Karpas-422 (cell line): ENCODE results near the gene STK33. TPM values are rescaled to one million over a fixed set of nuclear protein-coding genes. Genes with fewer than 3 reads are reported as not detected.

Experiments used
- DNase-seq: peaks from one replicate; pipeline ENCODE4 v3.0.0-alpha.2; 2015
- H2AFZ ChIP-seq: fragments of 200-600 bp; sonication (generic); 2 replicates; pipeline ENCODE4 v1.6.1; 2014; ENCODE audit warnings: antibody characterized with exemption, low read length, mixed read lengths
- H3K27ac ChIP-seq: fragments of 200-600 bp; sonication (generic); 2 replicates; pipeline ENCODE4 v1.5.1; 2014; ENCODE audit warnings: mild to moderate bottlenecking, low read length, moderate library complexity
- H3K27me3 ChIP-seq: fragments of 200-600 bp; sonication (generic); 2 replicates; pipeline ENCODE4 v1.6.1; 2014; ENCODE audit warnings: low read length, mixed read lengths
- H3K36me3 ChIP-seq: fragments of 200-600 bp; sonication (generic); 2 replicates; pipeline ENCODE4 v1.6.1; 2014; ENCODE audit warnings: low read length, mixed read lengths; ENCODE audit not compliant: insufficient read depth
- H3K4me1 ChIP-seq: fragments of 200-600 bp; sonication (generic); 2 replicates; pipeline ENCODE4 v1.6.1; 2014; ENCODE audit warnings: mild to moderate bottlenecking, low read length, mixed read lengths
- H3K4me2 ChIP-seq: fragments of 200-600 bp; sonication (generic); 2 replicates; pipeline ENCODE4 v1.6.1; 2014; ENCODE audit warnings: low read length, low read depth, mild to moderate bottlenecking; ENCODE audit not compliant: poor library complexity, severe bottlenecking
- H3K4me3 ChIP-seq: fragments of 200-600 bp; sonication (generic); 2 replicates; pipeline ENCODE4 v1.5.1; 2014; ENCODE audit warnings: mild to moderate bottlenecking, antibody characterized with exemption, low read length, mixed read lengths
- H3K79me2 ChIP-seq: fragments of 200-600 bp; sonication (generic); 2 replicates; pipeline ENCODE4 v1.6.1; 2014; ENCODE audit warnings: mild to moderate bottlenecking, low read length, mixed read lengths
- H3K9ac ChIP-seq: fragments of 200-600 bp; sonication (generic); 2 replicates; pipeline ENCODE4 v1.6.0; 2014; ENCODE audit warnings: low read length
- H3K9me2 ChIP-seq: fragments of 200-600 bp; sonication (generic), shearing (Covaris generic); replicated peaks from 2 replicates; pipeline ENCODE4 v1.6.0; 2014; ENCODE audit warnings: mild to moderate bottlenecking, low read length, moderate library complexity; ENCODE audit not compliant: insufficient read depth
- H3K9me3 ChIP-seq: fragments of 300-700, 200-600 bp; sonication (generic); 2 replicates; pipeline ENCODE4 v1.6.1; 2014; ENCODE audit warnings: low read length, mixed read lengths
- H4K20me1 ChIP-seq: fragments of 200-600 bp; sonication (generic); 2 replicates; pipeline ENCODE4 v1.6.1; 2014; ENCODE audit warnings: mild to moderate bottlenecking, antibody characterized with exemption, low read length, low read depth; ENCODE audit not compliant: insufficient read depth
- total RNA-seq: library from RNA; depleted of rRNA; stranded (reverse); fragments of >200 nt; shearing (Covaris generic); gene quantifications from 2 replicates; pipeline ENCODE4 v1.2.3, GENCODE V29; 2014; ENCODE audit warnings: low replicate concordance

Gene STK33
- total RNA-seq, 1 experiment from 2014 or later: 20.2 TPM

DNA sequence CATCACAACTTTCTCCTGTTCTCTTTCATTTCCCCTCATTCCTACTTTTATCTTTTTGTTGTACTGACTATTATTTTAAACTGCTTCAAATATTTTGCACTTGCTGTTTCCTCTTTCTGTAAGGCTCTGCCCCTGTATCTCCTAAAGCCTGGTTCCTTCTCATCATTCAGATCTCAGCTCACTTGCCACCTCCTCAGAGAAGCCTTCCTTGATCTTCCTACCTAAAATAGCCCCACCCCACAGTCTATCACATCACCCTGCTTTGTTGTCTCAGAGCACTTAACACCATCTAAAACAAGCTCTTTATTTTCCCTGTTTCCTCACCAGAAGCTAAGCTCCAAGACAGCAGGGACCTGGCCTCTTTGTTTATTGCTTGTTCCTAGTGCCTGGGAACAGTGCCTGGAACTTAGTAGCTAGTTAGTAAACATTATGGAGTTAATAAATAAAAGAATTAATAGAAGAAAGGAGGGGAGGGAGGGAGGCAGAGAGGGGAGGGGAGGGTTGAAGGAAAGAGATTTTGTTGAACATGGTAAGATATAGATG is 2.5 kb upstream of the STK33 start:
- H3K9ac ChIP-seq: no peak overlapping the region
- no peak overlapping the region for H3K27ac ChIP-seq
- H3K4me3 ChIP-seq: no peak overlapping the region
- no peaks in the 10 kb centered on the region for H3K27me3 ChIP-seq
- H4K20me1 ChIP-seq: no peaks in the 10 kb centered on the region
- no peaks in the 10 kb centered on the region for H3K9me3 ChIP-seq
- DNase-seq: no peak
- H3K4me2 ChIP-seq: no peak overlapping the region
- no peak overlapping the region for H2AFZ ChIP-seq
- no peaks in the 10 kb centered on the region for H3K79me2 ChIP-seq
- no peaks in the 10 kb centered on the region for H3K36me3 ChIP-seq
- peaks cover 38% of the 10 kb centered on the region for H3K4me1 ChIP-seq
- no peaks in the 10 kb centered on the region for H3K9me2 ChIP-seq

DNA sequence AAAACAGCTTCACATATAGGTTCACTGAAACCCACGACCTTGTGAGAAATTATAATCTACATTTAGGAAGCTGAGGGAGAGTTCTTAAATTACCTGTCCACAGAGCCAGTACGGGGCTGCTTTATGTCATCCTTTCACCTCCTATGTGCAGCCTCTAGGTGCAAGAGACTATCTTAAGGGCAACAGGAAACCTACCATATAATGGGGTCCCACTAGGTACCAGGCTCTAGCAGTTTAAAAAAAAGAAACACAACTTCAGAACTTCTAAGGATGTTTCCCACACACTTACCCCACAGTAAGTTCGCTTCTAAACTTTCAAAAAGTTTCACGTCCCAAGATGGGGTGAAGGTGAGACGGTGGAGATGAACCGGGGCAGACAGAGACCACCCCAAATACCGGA is 573 bp downstream of the STK33 start:
- H3K9ac ChIP-seq: peak overlapping the region; percentile 79
- peaks cover 38% of the 10 kb centered on the region for H3K4me1 ChIP-seq
- peak overlapping the region; percentile 97; the same call in 1 of the 2 replicates for H2AFZ ChIP-seq
- no peaks in the 10 kb centered on the region for H3K79me2 ChIP-seq
- H3K4me2 ChIP-seq: peak overlapping the region; percentile 94
- H3K9me3 ChIP-seq: no peaks in the 10 kb centered on the region
- no peak overlapping the region for H3K27ac ChIP-seq
- peak; percentile 51 for DNase-seq
- no peaks in the 10 kb centered on the region for H3K27me3 ChIP-seq
- no peaks in the 10 kb centered on the region for H3K36me3 ChIP-seq
- no peaks in the 10 kb centered on the region for H4K20me1 ChIP-seq
- no peaks in the 10 kb centered on the region for H3K9me2 ChIP-seq
- peak overlapping the region; percentile 86 for H3K4me3 ChIP-seq

- H4K20me1 ChIP-seq: no peaks in the 10 kb centered on the region
- no peaks in the 10 kb centered on the region; the same call in 1 of the 2 replicates for H3K27me3 ChIP-seq
- no peak overlapping the region for H2AFZ ChIP-seq
- no peak overlapping the region for H3K9ac ChIP-seq
- H3K79me2 ChIP-seq: no peaks in the 10 kb centered on the region
- no peak overlapping the region for H3K27ac ChIP-seq
- DNase-seq: no peak
- H3K9me2 ChIP-seq: no peaks in the 10 kb centered on the region
- H3K4me2 ChIP-seq: no peak overlapping the region
- peaks cover 4% of the 10 kb centered on the region for H3K4me1 ChIP-seq
- no peaks in the 10 kb centered on the region for H3K36me3 ChIP-seq
- peaks cover 3% of the 10 kb centered on the region; the same call in 1 of the 2 replicates for H3K9me3 ChIP-seq
- H3K4me3 ChIP-seq: no peak overlapping the region
These were observed 6.1 kb downstream of the STK33 start for GRCh38 chr11:8587915-8588314.

- H3K27ac ChIP-seq: no peak overlapping the region
- H3K4me3 ChIP-seq: no peak overlapping the region
These were observed 7.2 kb downstream of the STK33 start for GRCh38 chr11:8586805-8587204.

GRCh38 chr11:8586184-8586583 is 7.8 kb downstream of the STK33 start:
- Histone ChIP-seq H3K9ac (no peak overlapping the region), H3K4me2 (no peak overlapping the region), H3K36me3 (no peaks in the 10 kb centered on the region), H3K4me1 (no peaks in the 10 kb centered on the region), H3K79me2 (no peaks in the 10 kb centered on the region), H3K9me2 (no peaks in the 10 kb centered on the region), H3K27ac (no peak overlapping the region), H3K9me3 (peaks cover 3% of the 10 kb centered on the region; the same call in 1 of the 2 replicates), H4K20me1 (no peaks in the 10 kb centered on the region), H3K27me3 (no peaks in the 10 kb centered on the region; the same call in 1 of the 2 replicates), H2AFZ (no peak overlapping the region), H3K4me3 (no peak overlapping the region)
- no peak for DNase-seq

More at GRCh38 chr11:8586805-8587204, 7.2 kb downstream of the STK33 start:
- Histone ChIP-seq H3K4me2 (no peak overlapping the region), H3K9ac (no peak overlapping the region), H3K9me3 (peaks cover 3% of the 10 kb centered on the region; the same call in 1 of the 2 replicates), H3K27me3 (no peaks in the 10 kb centered on the region; the same call in 1 of the 2 replicates), H3K79me2 (no peaks in the 10 kb centered on the region), H3K9me2 (no peaks in the 10 kb centered on the region), H3K4me1 (no peaks in the 10 kb centered on the region), H4K20me1 (no peaks in the 10 kb centered on the region), H3K36me3 (no peaks in the 10 kb centered on the region), H2AFZ (no peak overlapping the region)
- no peak for DNase-seq

DNA sequence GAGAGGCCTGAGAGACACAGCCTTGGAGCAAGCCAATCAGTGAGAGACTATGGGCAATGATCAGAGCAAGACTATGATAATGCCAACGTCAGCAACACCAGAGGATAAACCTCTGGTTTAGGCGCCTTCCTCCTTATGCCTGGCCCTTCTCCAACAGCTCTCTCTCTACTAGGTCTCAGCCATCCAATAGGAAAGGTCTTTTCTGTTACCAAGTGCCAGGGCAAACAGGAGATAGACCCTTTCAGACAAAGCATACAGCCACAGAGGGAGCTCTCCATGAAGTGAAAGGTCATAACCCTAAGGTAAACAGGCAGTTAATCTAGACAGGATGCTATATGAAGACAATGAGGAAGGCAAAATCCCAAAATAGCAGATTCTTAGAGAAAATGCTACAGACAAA is 9.5 kb downstream of the STK33 start:
- H3K27me3 ChIP-seq: no peaks in the 10 kb centered on the region; the same call in 1 of the 2 replicates
- DNase-seq: no peak
- H3K36me3 ChIP-seq: no peaks in the 10 kb centered on the region
- H3K9me2 ChIP-seq: no peaks in the 10 kb centered on the region
- peaks cover 3% of the 10 kb centered on the region; the same call in 1 of the 2 replicates for H3K9me3 ChIP-seq
- no peak overlapping the region for H2AFZ ChIP-seq
- H4K20me1 ChIP-seq: no peaks in the 10 kb centered on the region
- no peak overlapping the region for H3K27ac ChIP-seq
- H3K9ac ChIP-seq: no peak overlapping the region
- no peaks in the 10 kb centered on the region for H3K79me2 ChIP-seq
- H3K4me1 ChIP-seq: no peaks in the 10 kb centered on the region
- no peak overlapping the region for H3K4me2 ChIP-seq
- no peak overlapping the region for H3K4me3 ChIP-seq

- no peak overlapping the region for H3K4me3 ChIP-seq
- H3K4me1 ChIP-seq: no peaks in the 10 kb centered on the region
- no peak overlapping the region for H3K27ac ChIP-seq
- H2AFZ ChIP-seq: no peak overlapping the region
- no peak for DNase-seq
- H3K4me2 ChIP-seq: no peak overlapping the region
- H3K9me2 ChIP-seq: no peaks in the 10 kb centered on the region
- H3K36me3 ChIP-seq: no peaks in the 10 kb centered on the region
- no peaks in the 10 kb centered on the region for H3K79me2 ChIP-seq
- H3K9me3 ChIP-seq: peaks cover 3% of the 10 kb centered on the region; the same call in 1 of the 2 replicates
- H3K9ac ChIP-seq: no peak overlapping the region
- H4K20me1 ChIP-seq: no peaks in the 10 kb centered on the region
- H3K27me3 ChIP-seq: no peaks in the 10 kb centered on the region; the same call in 1 of the 2 replicates
These were observed 9.9 kb downstream of the STK33 start for GRCh38 chr11:8584082-8584481.

- no peak for DNase-seq
- H3K4me3 ChIP-seq: no peak overlapping the region
- no peak overlapping the region for H3K27ac ChIP-seq
- H3K4me1 ChIP-seq: no peaks in the 10 kb centered on the region
- no peak overlapping the region for H3K9ac ChIP-seq
- no peak overlapping the region for H2AFZ ChIP-seq
- H3K9me2 ChIP-seq: no peaks in the 10 kb centered on the region
- H3K27me3 ChIP-seq: no peaks in the 10 kb centered on the region
- no peak overlapping the region for H3K4me2 ChIP-seq
- no peaks in the 10 kb centered on the region for H3K79me2 ChIP-seq
- H4K20me1 ChIP-seq: no peaks in the 10 kb centered on the region
- H3K36me3 ChIP-seq: no peaks in the 10 kb centered on the region
- H3K9me3 ChIP-seq: 0 out of 2 replicates have a peak, but pooled peaks cover 4% of the 10 kb centered on the region
These were observed 12.7 kb downstream of the STK33 start for GRCh38 chr11:8581300-8581699.
